H9 (cell line): ENCODE measurements around the gene PRICKLE1. TPM values are rescaled to one million over a fixed set of nuclear protein-coding genes. Genes with fewer than 3 reads are reported as not detected.

Source experiments
- DNase-seq: peaks from one replicate; pipeline ENCODE4 v3.0.0-alpha.2; 2017
- H2AFZ ChIP-seq: one replicate; pipeline ENCODE4 v1.6.1; 2013; ENCODE audit warnings: mild to moderate bottlenecking, low read length, control low read depth, moderate library complexity
- H2AK5ac ChIP-seq: 2 replicates; pipeline ENCODE4 v1.6.1; 2013; ENCODE audit warnings: low read length, control low read depth, mixed read lengths; ENCODE audit not compliant: insufficient read length
- H2BK120ac ChIP-seq: one replicate; pipeline ENCODE4 v1.6.1; 2013; ENCODE audit warnings: low read depth, mild to moderate bottlenecking, low read length, control low read depth, inconsistent platforms; ENCODE audit not compliant: poor library complexity, severe bottlenecking
- H2BK12ac ChIP-seq: 2 replicates; pipeline ENCODE4 v1.6.1; 2013; ENCODE audit warnings: low read length, control low read depth, mixed read lengths, low read depth; ENCODE audit not compliant: insufficient read length
- H2BK15ac ChIP-seq: 2 replicates; pipeline ENCODE4 v1.6.1; 2013; ENCODE audit warnings: low read depth, low read length, control low read depth
- H2BK20ac ChIP-seq: one replicate; pipeline ENCODE4 v1.6.1; 2013; ENCODE audit warnings: low read depth, mild to moderate bottlenecking, low read length, control low read depth, inconsistent platforms; ENCODE audit not compliant: poor library complexity, severe bottlenecking
- H2BK5ac ChIP-seq: 2 replicates; pipeline ENCODE4 v1.6.1; 2013; ENCODE audit warnings: low read length, control low read depth, mixed read lengths; ENCODE audit not compliant: insufficient read length
- H3K14ac ChIP-seq: 2 replicates; pipeline ENCODE4 v1.6.1; 2013; ENCODE audit warnings: low read length, control low read depth; ENCODE audit not compliant: insufficient read depth
- H3K18ac ChIP-seq: 2 replicates; pipeline ENCODE4 v1.6.1; 2013; ENCODE audit warnings: low read depth, mild to moderate bottlenecking, mixed read lengths, low read length, control low read depth; ENCODE audit not compliant: insufficient read length
- H3K23ac ChIP-seq: 2 replicates; pipeline ENCODE4 v1.6.1; 2013; ENCODE audit warnings: low read length, control low read depth, mixed read lengths, low read depth; ENCODE audit not compliant: insufficient read length
- H3K23me2 ChIP-seq: 2 replicates; pipeline ENCODE4 v1.6.1; 2013; ENCODE audit warnings: low read depth, mild to moderate bottlenecking, mixed read lengths, low read length, control low read depth; ENCODE audit not compliant: insufficient read length, poor library complexity, severe bottlenecking
- H3K27ac ChIP-seq: 2 replicates; pipeline ENCODE4 v1.5.1; 2013; ENCODE audit warnings: low read length, control low read depth, mixed read lengths, low read depth; ENCODE audit not compliant: insufficient read length
- H3K27me3 ChIP-seq: 2 replicates; pipeline ENCODE4 v1.6.1; 2013; ENCODE audit warnings: low read length, control low read depth, inconsistent platforms; ENCODE audit not compliant: insufficient read depth
- H3K4ac ChIP-seq: 2 replicates; pipeline ENCODE4 v1.6.1; 2013; ENCODE audit warnings: low read depth, mild to moderate bottlenecking, control low read depth, inconsistent platforms, low read length, moderate library complexity
- H3K4me1 ChIP-seq: 2 replicates; pipeline ENCODE4 v1.6.1; 2013; ENCODE audit warnings: low read length, control low read depth, inconsistent platforms; ENCODE audit not compliant: insufficient read depth
- H3K4me2 ChIP-seq: 2 replicates; pipeline ENCODE4 v1.6.1; 2013; ENCODE audit warnings: low read length, control low read depth, mixed read lengths; ENCODE audit not compliant: insufficient read length, insufficient read depth
- H3K56ac ChIP-seq: 2 replicates; pipeline ENCODE4 v1.6.1; 2013; ENCODE audit warnings: low read depth, mild to moderate bottlenecking, mixed read lengths, low read length, control low read depth; ENCODE audit not compliant: insufficient read length
- H3K79me1 ChIP-seq: 2 replicates; pipeline ENCODE4 v1.6.1; 2013; ENCODE audit warnings: low read depth, mild to moderate bottlenecking, moderate library complexity, low read length, control low read depth, inconsistent platforms; ENCODE audit not compliant: insufficient read depth, poor library complexity, severe bottlenecking
- H3K79me2 ChIP-seq: 2 replicates; pipeline ENCODE4 v1.6.1; 2013; ENCODE audit warnings: low read length, control low read depth, inconsistent platforms; ENCODE audit not compliant: insufficient read depth
- H3K9ac ChIP-seq: 2 replicates; pipeline ENCODE4 v1.6.1; 2013; ENCODE audit warnings: low read length, control low read depth, mixed read lengths; ENCODE audit not compliant: insufficient read length; ENCODE audit errors: extremely low read depth
- H3K9me3 ChIP-seq: one replicate; pipeline ENCODE4 v1.6.1; 2013; ENCODE audit warnings: low read depth, low read length, inconsistent platforms; ENCODE audit not compliant: control insufficient read depth
- H3T11ph ChIP-seq: one replicate; pipeline ENCODE4 v1.6.1; 2013; ENCODE audit warnings: mild to moderate bottlenecking, low read length, control low read depth, inconsistent platforms
- H4K20me1 ChIP-seq: one replicate; pipeline ENCODE4 v1.6.1; 2013; ENCODE audit not compliant: control insufficient read depth, insufficient read length, insufficient read depth
- H4K5ac ChIP-seq: 2 replicates; pipeline ENCODE4 v1.6.1; 2013; ENCODE audit warnings: low read depth, mild to moderate bottlenecking, mixed read lengths, low read length, control low read depth; ENCODE audit not compliant: insufficient read length
- H4K8ac ChIP-seq: replicated peaks from 2 replicates; pipeline ENCODE4 v1.6.1; 2013; ENCODE audit warnings: low read length, control low read depth, mixed read lengths, low read depth; ENCODE audit not compliant: insufficient read length
- H4K91ac ChIP-seq: 2 replicates; pipeline ENCODE4 v1.6.1; 2013; ENCODE audit warnings: low read depth, mild to moderate bottlenecking, moderate library complexity, mixed read lengths, low read length, control low read depth; ENCODE audit not compliant: insufficient read length
- H3K27ac Mint-ChIP-seq, 3 experiments: 2 replicates in 2 of 3; 3 replicates in 1 of 3; pipeline ENCODE4 v1.8.0; 2020 to 2021; ENCODE audit warnings: mixed read lengths in 3 of 3, mild to moderate bottlenecking in 1 of 3, moderate library complexity in 1 of 3
- H3K27me3 Mint-ChIP-seq: 2 replicates; pipeline ENCODE4 v1.8.0; 2021; ENCODE audit warnings: low read depth, mild to moderate bottlenecking, moderate library complexity, mixed read lengths
- H3K36me3 Mint-ChIP-seq, 3 experiments: 2 replicates in 2 of 3; 3 replicates in 1 of 3; pipeline ENCODE4 v1.8.0; 2020 to 2021; ENCODE audit warnings: low read depth in 3 of 3, mixed read lengths in 3 of 3; ENCODE audit not compliant: insufficient read depth in 1 of 3
- H3K4me1 Mint-ChIP-seq, 2 experiments: 2 replicates each; pipeline ENCODE4 v1.8.0; 2020; ENCODE audit warnings: mixed read lengths in 2 of 2
- H3K4me3 Mint-ChIP-seq, 2 experiments: 2 replicates in 1 of 2; 3 replicates in 1 of 2; pipeline ENCODE4 v1.8.0; 2020 to 2021; ENCODE audit warnings: mild to moderate bottlenecking in 2 of 2, mixed read lengths in 2 of 2, moderate library complexity in 1 of 2
- H3K9me3 Mint-ChIP-seq, 2 experiments: 2 replicates in 1 of 2; 3 replicates in 1 of 2; pipeline ENCODE4 v1.8.0; 2020; ENCODE audit warnings: mild to moderate bottlenecking in 2 of 2, mixed read lengths in 2 of 2, moderate library complexity in 1 of 2
- CTCF ChIP-seq: fragments of 200-600 bp; sonication (generic); conservative IDR thresholded peaks from 3 replicates; pipeline ENCODE4 v1.8.0; 2021; ENCODE audit warnings: antibody characterized with exemption, mild to moderate bottlenecking
- WGBS: extraction: QIAGEN DNeasy Blood & Tissue Kit; methylation state at CpG from one replicate; pipeline ENCODE4 v1.1.7; 2013; ENCODE audit warnings: missing lambda C conversion rate, low lambda C conversion rate, mixed read lengths; ENCODE audit not compliant: insufficient read length; ENCODE audit errors: extremely low coverage; 5-methylcytosine and 5-hydroxymethylcytosine counted together
- total RNA-seq: library from RNA; stranded (reverse); gene quantifications from 2 replicates; pipeline ENCODE4 v1.2.1, GENCODE V29; 2021

Gene PRICKLE1
- total RNA-seq, 1 experiment from 2014 or later: 20.5 TPM

GRCh38 chr12:42607584-42608058 lies 18.1 kb upstream of the PRICKLE1 start:
- no peak for DNase-seq
- H3K27ac ChIP-seq: no peak overlapping the region

More at GRCh38 chr12:42607584-42608058, 18.1 kb upstream of the PRICKLE1 start:
- no peaks in the 10 kb centered on the region for H3K9me3 Mint-ChIP-seq
- no peaks in the 10 kb centered on the region for H3K79me2 ChIP-seq
- no peak overlapping the region for H3K4me3 Mint-ChIP-seq
- H3K27me3 Mint-ChIP-seq: peaks cover 4% of the 10 kb centered on the region
- no CpG with 5 or more reads among the region's 5 CpGs for WGBS
- no peak overlapping the region for H2BK15ac ChIP-seq
- H4K20me1 ChIP-seq: no peaks in the 10 kb centered on the region
- no peak overlapping the region for H3K23ac ChIP-seq
- no peaks in the 10 kb centered on the region for H3K36me3 Mint-ChIP-seq
- no peak overlapping the region for H2BK12ac ChIP-seq
- no peak overlapping the region for H3K56ac ChIP-seq
- no peak overlapping the region for H3K18ac ChIP-seq
- H2BK120ac ChIP-seq: no peak overlapping the region
- no peak overlapping the region for H2AK5ac ChIP-seq
- H3K27ac Mint-ChIP-seq: no peak overlapping the region
- no peak overlapping the region for H2BK20ac ChIP-seq
- peaks cover 21 to 24% of the 10 kb centered on the region in 2 experiments for H3K4me1 Mint-ChIP-seq
- no peak overlapping the region for H3K14ac ChIP-seq
- H3T11ph ChIP-seq: no peak overlapping the region
- H4K8ac ChIP-seq: no peak overlapping the region
- no peaks in the 10 kb centered on the region for H3K9me3 ChIP-seq
- H4K91ac ChIP-seq: no peak overlapping the region
- H2BK5ac ChIP-seq: no peak overlapping the region
- H3K9ac ChIP-seq: no peak overlapping the region
- no peaks in the 10 kb centered on the region; the same call in 1 of the 2 replicates for H3K4me1 ChIP-seq
- H3K23me2 ChIP-seq: no peaks in the 10 kb centered on the region
- no peak for TF ChIP-seq CTCF
- H2AFZ ChIP-seq: no peak overlapping the region
- no peaks in the 10 kb centered on the region for H3K79me1 ChIP-seq
- no peaks in the 10 kb centered on the region for H3K27me3 ChIP-seq
- H3K4me2 ChIP-seq: no peak overlapping the region
- H4K5ac ChIP-seq: no peak overlapping the region
- no peak overlapping the region for H3K4ac ChIP-seq
